ENCODE results near the gene MINDY4.
A peak's percentile ranks its signal among the peaks of the same experiment; 100 is the strongest.

The MINDY4 gene

GRCh38 chr7:30727061-30727945 is 43.9 kb upstream of the MINDY4 start:
- no peaks in the 10 kb centered on the region for H3K36me3 Mint-ChIP-seq (ENCODE audit: low read depth)
- peaks cover 30% of the 10 kb centered on the region for H3K4me1 Mint-ChIP-seq
- no peak for TF ChIP-seq CTCF (IDR thresholded peaks at IDR 0.05; ENCODE audit: unreplicated experiment in 3 of 3)

GRCh38 chr7:30728591-30729100 is 42.6 kb upstream of the MINDY4 start:
- TF ChIP-seq CTCF (IDR thresholded peaks at IDR 0.05; ENCODE audit: unreplicated experiment in 3 of 3), result no peak
- Mint-ChIP-seq H3K9me3 (no peaks in the 10 kb centered on the region), H3K4me1 (peaks cover 30% of the 10 kb centered on the region), H3K36me3 (ENCODE audit: low read depth) (no peaks in the 10 kb centered on the region), H3K27me3 (ENCODE audit: low read depth) (peaks cover 6% of the 10 kb centered on the region), H3K4me3 (no peak overlapping the region), H3K27ac (peak overlapping the region in 2 of 3 experiments; percentile 23 to 24)

More at GRCh38 chr7:30727061-30727945, 43.9 kb upstream of the MINDY4 start:
- Mint-ChIP-seq H3K27ac (peak overlapping the region in 2 of 3 experiments; percentile 23 to 59), H3K9me3 (no peaks in the 10 kb centered on the region), H3K4me3 (no peak overlapping the region), H3K27me3 (ENCODE audit: low read depth) (peaks cover 8% of the 10 kb centered on the region)

- Mint-ChIP-seq H3K27ac (no peak overlapping the region), H3K27me3 (ENCODE audit: low read depth) (peaks cover 8% of the 10 kb centered on the region), H3K4me3 (no peak overlapping the region), H3K9me3 (no peaks in the 10 kb centered on the region), H3K4me1 (peaks cover 30% of the 10 kb centered on the region), H3K36me3 (ENCODE audit: low read depth) (no peaks in the 10 kb centered on the region)
- TF ChIP-seq CTCF (IDR thresholded peaks at IDR 0.05; ENCODE audit: unreplicated experiment in 3 of 3), result no peak
Measured at GRCh38 chr7:30729642-30730041, 41.6 kb upstream of the MINDY4 start.

- peaks cover 26% of the 10 kb centered on the region for H3K4me1 Mint-ChIP-seq
- peaks cover 10% of the 10 kb centered on the region for H3K27me3 Mint-ChIP-seq (ENCODE audit: low read depth)
- H3K9me3 Mint-ChIP-seq, result no peaks in the 10 kb centered on the region
- H3K36me3 Mint-ChIP-seq (ENCODE audit: low read depth), result no peaks in the 10 kb centered on the region
- TF ChIP-seq CTCF (IDR thresholded peaks at IDR 0.05; ENCODE audit: unreplicated experiment in 3 of 3), result no peak
- no peak overlapping the region for H3K4me3 Mint-ChIP-seq
- peak overlapping the region in 1 of 3 experiments; percentile 15 for H3K27ac Mint-ChIP-seq
Measured at GRCh38 chr7:30730097-30730496, 41.1 kb upstream of the MINDY4 start.

- no peak overlapping the region for H3K4me3 Mint-ChIP-seq
- no peaks in the 10 kb centered on the region for H3K9me3 Mint-ChIP-seq
- peaks cover 10% of the 10 kb centered on the region for H3K27me3 Mint-ChIP-seq (ENCODE audit: low read depth)
- peaks cover 20% of the 10 kb centered on the region for H3K4me1 Mint-ChIP-seq
- TF ChIP-seq CTCF (IDR thresholded peaks at IDR 0.05; ENCODE audit: unreplicated experiment in 3 of 3), result no peak
- no peak overlapping the region for H3K27ac Mint-ChIP-seq
- no peaks in the 10 kb centered on the region for H3K36me3 Mint-ChIP-seq (ENCODE audit: low read depth)
Measured at GRCh38 chr7:30730996-30731395, 40.2 kb upstream of the MINDY4 start.

Measured in nephron (organoid).